T-helper 2 cell treated with Interferon-gamma antibody and Interleukin-4, amounts not matched to agents 100 ng/mL and 5 ng/mL, for 36 hours (primary cell): ENCODE results near the gene CENPU. TPM values are rescaled to one million over a fixed set of nuclear protein-coding genes. Genes with fewer than 3 reads are reported as not detected.

Experiments
- intact Hi-C: fragments of 100-400 bp; cut with micrococcal nuclease; formaldehyde crosslinking; loops from one replicate; pipeline ENCODE4 v1.15.1; 2023
- total RNA-seq: library from RNA; stranded (reverse); gene quantifications from 2 replicates; pipeline ENCODE4 v1.2.3, GENCODE V29; 2022

Gene CENPU
- total RNA-seq, 1 donor from 2014 or later, result 69.3 TPM

- intact Hi-C loops, result no loop called here
These were observed 18.4 kb downstream of the CENPU start for GRCh38 chr4:184715526-184715925.

- intact Hi-C loops, result no loop called here
These were observed 20.0 kb downstream of the CENPU start for GRCh38 chr4:184713887-184714286.

- intact Hi-C loops, result no loop called here
These were observed 21.6 kb downstream of the CENPU start for GRCh38 chr4:184712322-184712721.

GRCh38 chr4:184706453-184706852 is 27.4 kb downstream of the CENPU start:
- intact Hi-C loops, result no loop called here

GRCh38 chr4:184705692-184706091 is 28.2 kb downstream of the CENPU start:
- intact Hi-C loops, result no loop called here

- intact Hi-C loops, result no loop called here
These were observed 31.8 kb downstream of the CENPU start for GRCh38 chr4:184702114-184702513.

- intact Hi-C loops, result no loop called here
These were observed 34.0 kb downstream of the CENPU start for GRCh38 chr4:184699941-184700340.

GRCh38 chr4:184697956-184698355 is 35.9 kb downstream of the CENPU start:
- intact Hi-C loops, result no loop called here

GRCh38 chr4:184695178-184695896 is 38.6 kb downstream of the CENPU start:
- intact Hi-C loops, result no loop called here

GRCh38 chr4:184694412-184694956 is 39.4 kb downstream of the CENPU start:
- intact Hi-C loops, result no loop called here

- intact Hi-C loops, result no loop called here
These were observed 40.8 kb downstream of the CENPU start for GRCh38 chr4:184693056-184693455.

GRCh38 chr4:184689681-184690080 is 44.2 kb downstream of the CENPU start:
- intact Hi-C loops, result no loop called here

GRCh38 chr4:184688447-184688846 is 45.4 kb downstream of the CENPU start:
- intact Hi-C loops, result no loop called here

- intact Hi-C loops, result no loop called here
These were observed 45.9 kb downstream of the CENPU start for GRCh38 chr4:184688005-184688404.

- intact Hi-C loops, result no loop called here
These were observed 49.3 kb downstream of the CENPU start for GRCh38 chr4:184684491-184685189.

- intact Hi-C loops, result no loop called here
These were observed 52.0 kb downstream of the CENPU start for GRCh38 chr4:184681916-184682315.

- intact Hi-C loops, result no loop called here
These were observed 53.2 kb downstream of the CENPU start for GRCh38 chr4:184680698-184681097.

- intact Hi-C loops, result no loop called here
These were observed 57.9 kb downstream of the CENPU start for GRCh38 chr4:184675821-184676492.

- intact Hi-C loops, result no loop called here
These were observed 58.9 kb downstream of the CENPU start for GRCh38 chr4:184675018-184675417.

GRCh38 chr4:184674011-184674410 is 59.9 kb downstream of the CENPU start:
- intact Hi-C loops, result no loop called here

- intact Hi-C loops, result no loop called here
These were observed 61.2 kb downstream of the CENPU start for GRCh38 chr4:184672741-184673140.

GRCh38 chr4:184671101-184671500 is 62.8 kb downstream of the CENPU start:
- intact Hi-C loops, result no loop called here
